Measurements from ENCODE around the gene GBX2. TPM values are rescaled to one million over a fixed set of nuclear protein-coding genes. Genes with fewer than 3 reads are reported as not detected.

The GBX2 gene
- total and polyA plus RNA-seq, 10 of the 15 experiments (the other 5 are each of a cell fraction or from before 2014, with no cell fraction given), result not detected

DNA sequence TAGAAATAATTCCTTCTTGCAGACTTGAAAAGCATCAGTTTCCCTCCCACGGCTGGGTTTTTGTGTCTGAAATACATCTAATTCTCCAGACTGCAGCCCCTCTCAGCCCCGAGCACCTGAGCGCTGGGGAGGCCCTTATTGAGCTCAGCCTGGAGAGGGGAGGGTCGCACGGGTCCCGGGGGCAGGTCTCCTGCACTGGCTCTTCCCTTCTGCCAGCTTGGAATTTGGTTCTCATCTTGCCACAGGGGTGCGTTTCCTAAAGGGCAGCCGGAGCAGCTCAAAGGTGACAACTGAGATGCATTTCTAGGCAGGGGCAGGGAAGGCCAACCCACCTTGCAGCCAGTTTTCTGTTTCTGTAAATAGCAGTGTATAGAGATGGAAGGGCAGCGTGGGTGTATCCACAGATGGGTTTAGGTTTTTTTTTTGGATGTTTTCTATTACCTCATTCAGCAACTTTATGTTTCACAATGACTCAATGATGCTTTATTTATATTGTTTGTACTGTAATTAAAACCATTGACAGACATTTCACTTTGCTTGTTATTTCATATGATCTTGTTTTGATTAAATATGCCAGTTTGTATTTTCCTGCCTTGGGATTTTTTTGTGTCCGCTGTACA lies 37.0 kb downstream of the GBX2 start (continued):
- TF ChIP-seq REST (IDR thresholded peaks at IDR 0.05; ENCODE audit: low read depth, low read length) (no peak), CREM (IDR thresholded peaks at IDR 0.05; ENCODE audit: low read depth) (peak; percentile 26; the same call in 1 of the 2 replicates), SUZ12 (IDR thresholded peaks at IDR 0.05; ENCODE audit: unreplicated experiment) (no peak), EGR1 (IDR thresholded peaks at IDR 0.05; ENCODE audit: borderline replicate concordance in 1 of 2, low read depth in 2 of 2, low read length in 2 of 2) (peak in 1 of 2 experiments; percentile 67; a peak in 1 of 3 replicates), ATF2 (IDR thresholded peaks at IDR 0.05; ENCODE audit: low read length) (peak; percentile 65; the same call in 1 of the 2 replicates), ZBTB33 (IDR thresholded peaks at IDR 0.05) (no peak), RUNX3 (IDR thresholded peaks at IDR 0.05; ENCODE audit: low read length) (0 out of 2 replicates have a peak, but pooled peaks have one; percentile 29), NFIC (IDR thresholded peaks at IDR 0.05; ENCODE audit: low read depth, low read length) (peak; percentile 30; the same call in 1 of the 2 replicates), PKNOX1 (IDR thresholded peaks at IDR 0.05) (no peak), BCL11A (IDR thresholded peaks at IDR 0.05; ENCODE audit: low read depth, low read length) (0 out of 2 replicates have a peak, but pooled peaks have one; percentile 27), FOXK2 (IDR thresholded peaks at IDR 0.05) (no peak), ZBED1 (IDR thresholded peaks at IDR 0.05; ENCODE audit: borderline replicate concordance) (0 out of 2 replicates have a peak, but pooled peaks have one; percentile 26)
- TF ChIP-seq, protein P1, sequence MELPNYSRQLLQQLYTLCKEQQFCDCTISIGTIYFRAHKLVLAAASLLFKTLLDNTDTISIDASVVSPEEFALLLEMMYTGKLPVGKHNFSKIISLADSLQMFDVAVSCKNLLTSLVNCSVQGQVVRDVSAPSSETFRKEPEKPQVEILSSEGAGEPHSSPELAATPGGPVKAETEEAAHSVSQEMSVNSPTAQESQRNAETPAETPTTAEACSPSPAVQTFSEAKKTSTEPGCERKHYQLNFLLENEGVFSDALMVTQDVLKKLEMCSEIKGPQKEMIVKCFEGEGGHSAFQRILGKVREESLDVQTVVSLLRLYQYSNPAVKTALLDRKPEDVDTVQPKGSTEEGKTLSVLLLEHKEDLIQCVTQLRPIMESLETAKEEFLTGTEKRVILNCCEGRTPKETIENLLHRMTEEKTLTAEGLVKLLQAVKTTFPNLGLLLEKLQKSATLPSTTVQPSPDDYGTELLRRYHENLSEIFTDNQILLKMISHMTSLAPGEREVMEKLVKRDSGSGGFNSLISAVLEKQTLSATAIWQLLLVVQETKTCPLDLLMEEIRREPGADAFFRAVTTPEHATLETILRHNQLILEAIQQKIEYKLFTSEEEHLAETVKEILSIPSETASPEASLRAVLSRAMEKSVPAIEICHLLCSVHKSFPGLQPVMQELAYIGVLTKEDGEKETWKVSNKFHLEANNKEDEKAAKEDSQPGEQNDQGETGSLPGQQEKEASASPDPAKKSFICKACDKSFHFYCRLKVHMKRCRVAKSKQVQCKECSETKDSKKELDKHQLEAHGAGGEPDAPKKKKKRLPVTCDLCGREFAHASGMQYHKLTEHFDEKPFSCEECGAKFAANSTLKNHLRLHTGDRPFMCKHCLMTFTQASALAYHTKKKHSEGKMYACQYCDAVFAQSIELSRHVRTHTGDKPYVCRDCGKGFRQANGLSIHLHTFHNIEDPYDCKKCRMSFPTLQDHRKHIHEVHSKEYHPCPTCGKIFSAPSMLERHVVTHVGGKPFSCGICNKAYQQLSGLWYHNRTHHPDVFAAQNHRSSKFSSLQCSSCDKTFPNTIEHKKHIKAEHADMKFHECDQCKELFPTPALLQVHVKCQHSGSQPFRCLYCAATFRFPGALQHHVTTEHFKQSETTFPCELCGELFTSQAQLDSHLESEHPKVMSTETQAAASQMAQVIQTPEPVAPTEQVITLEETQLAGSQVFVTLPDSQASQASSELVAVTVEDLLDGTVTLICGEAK (IDR thresholded peaks at IDR 0.05; ENCODE audit: borderline replicate concordance), result no peak

Data from GM12878 (cell line).